ENCODE results near the gene MED26. TPM values are rescaled to one million over a fixed set of nuclear protein-coding genes. Genes with fewer than 3 reads are reported as not detected.

The MED26 gene
- total and polyA plus RNA-seq, 2 of the 13 experiments (the other 11 are each of a cell fraction or from before 2014, with no cell fraction given), result 3.5 to 3.8 TPM

DNA sequence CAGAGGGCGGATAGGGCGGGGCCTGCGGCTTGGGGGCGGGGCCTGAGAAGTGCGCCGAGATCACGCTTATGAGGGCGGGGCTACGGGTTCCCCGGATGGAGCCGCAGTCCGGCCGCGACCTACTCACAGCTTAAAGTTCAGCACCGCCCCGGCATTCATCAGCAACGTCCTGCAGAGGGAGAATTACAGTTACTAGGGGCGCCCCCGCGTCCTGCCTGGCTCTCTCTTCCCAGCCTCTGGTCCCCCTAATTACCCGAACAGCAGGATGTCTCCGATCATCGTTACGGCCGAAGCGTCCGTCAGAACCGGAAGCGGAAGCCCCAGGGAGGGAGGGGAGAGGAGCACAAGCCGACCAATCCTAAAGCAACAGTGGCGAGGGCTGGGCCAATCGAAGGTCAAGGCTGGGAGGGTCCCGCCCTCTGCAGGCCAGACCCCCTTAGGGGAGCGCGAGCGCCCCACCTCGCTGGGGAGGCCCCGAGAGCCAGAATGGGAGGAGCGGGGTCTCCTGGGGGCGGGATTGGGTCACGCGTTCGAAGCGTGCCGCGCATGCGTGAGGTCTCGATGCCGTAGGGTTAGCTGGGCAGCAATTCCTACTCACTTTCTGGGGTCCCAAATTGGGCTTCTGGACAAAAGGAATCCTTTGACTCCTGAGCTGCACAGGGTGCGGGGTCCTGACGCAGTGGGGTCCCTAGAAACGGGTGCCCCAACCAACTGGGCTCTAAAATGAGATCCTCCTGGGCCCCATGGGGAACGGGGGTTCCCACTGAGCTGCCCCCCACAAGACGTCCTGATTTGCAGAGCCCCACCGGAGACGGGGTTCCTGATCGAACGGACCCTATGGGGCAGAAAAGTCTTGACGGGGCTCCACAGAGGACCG lies 32.1 kb upstream of the MED26 start, which contains the start of gene SMIM7 (continued):
- TF ChIP-seq, protein P1, sequence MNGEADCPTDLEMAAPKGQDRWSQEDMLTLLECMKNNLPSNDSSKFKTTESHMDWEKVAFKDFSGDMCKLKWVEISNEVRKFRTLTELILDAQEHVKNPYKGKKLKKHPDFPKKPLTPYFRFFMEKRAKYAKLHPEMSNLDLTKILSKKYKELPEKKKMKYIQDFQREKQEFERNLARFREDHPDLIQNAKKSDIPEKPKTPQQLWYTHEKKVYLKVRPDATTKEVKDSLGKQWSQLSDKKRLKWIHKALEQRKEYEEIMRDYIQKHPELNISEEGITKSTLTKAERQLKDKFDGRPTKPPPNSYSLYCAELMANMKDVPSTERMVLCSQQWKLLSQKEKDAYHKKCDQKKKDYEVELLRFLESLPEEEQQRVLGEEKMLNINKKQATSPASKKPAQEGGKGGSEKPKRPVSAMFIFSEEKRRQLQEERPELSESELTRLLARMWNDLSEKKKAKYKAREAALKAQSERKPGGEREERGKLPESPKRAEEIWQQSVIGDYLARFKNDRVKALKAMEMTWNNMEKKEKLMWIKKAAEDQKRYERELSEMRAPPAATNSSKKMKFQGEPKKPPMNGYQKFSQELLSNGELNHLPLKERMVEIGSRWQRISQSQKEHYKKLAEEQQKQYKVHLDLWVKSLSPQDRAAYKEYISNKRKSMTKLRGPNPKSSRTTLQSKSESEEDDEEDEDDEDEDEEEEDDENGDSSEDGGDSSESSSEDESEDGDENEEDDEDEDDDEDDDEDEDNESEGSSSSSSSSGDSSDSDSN (CRISPR knock-in tag; IDR thresholded peaks at IDR 0.05), result 0 out of 2 replicates have a peak, but pooled peaks have one; percentile 43
- TF ChIP-seq JUND (CRISPR knock-in tag; IDR thresholded peaks at IDR 0.05), result no peak
- TF ChIP-seq ZSCAN20 (CRISPR knock-in tag; IDR thresholded peaks at IDR 0.05; ENCODE audit: borderline replicate concordance), result 0 out of 2 replicates have a peak, but pooled peaks have one; percentile 69
- TF ChIP-seq DNMT3B (CRISPR knock-in tag; conservative IDR thresholded peaks at IDR 0.05), result peak; percentile 50; the same call in 1 of the 2 replicates
- TF ChIP-seq IRX3 (CRISPR knock-in tag; IDR thresholded peaks at IDR 0.05; ENCODE audit: borderline replicate concordance, low read depth), result no peak; the same call in 1 of the 2 replicates
- TF ChIP-seq NBN (conservative IDR thresholded peaks at IDR 0.05), result no peak
- TF ChIP-seq, protein P2, sequence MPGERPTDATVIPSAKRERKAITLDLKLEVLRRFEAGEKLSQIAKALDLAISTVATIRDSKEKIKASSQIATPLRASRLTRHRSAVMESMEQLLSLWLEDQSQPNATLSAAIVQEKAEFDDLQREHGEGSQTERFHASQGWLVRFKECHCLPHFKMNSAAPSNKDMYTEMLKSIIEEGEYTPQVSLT (CRISPR knock-in tag; IDR thresholded peaks at IDR 0.05; ENCODE audit: borderline replicate concordance, low read depth), result no peak
- no peak for TF ChIP-seq ZNF207 (IDR thresholded peaks at IDR 0.05; ENCODE audit: borderline replicate concordance)
- no peak for TF ChIP-seq MATR3 (CRISPR knock-in tag; IDR thresholded peaks at IDR 0.05)
- TF ChIP-seq, protein P3, sequence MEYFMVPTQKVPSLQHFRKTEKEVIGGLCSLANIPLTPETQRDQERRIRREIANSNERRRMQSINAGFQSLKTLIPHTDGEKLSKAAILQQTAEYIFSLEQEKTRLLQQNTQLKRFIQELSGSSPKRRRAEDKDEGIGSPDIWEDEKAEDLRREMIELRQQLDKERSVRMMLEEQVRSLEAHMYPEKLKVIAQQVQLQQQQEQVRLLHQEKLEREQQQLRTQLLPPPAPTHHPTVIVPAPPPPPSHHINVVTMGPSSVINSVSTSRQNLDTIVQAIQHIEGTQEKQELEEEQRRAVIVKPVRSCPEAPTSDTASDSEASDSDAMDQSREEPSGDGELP (IDR thresholded peaks at IDR 0.05; ENCODE audit: borderline replicate concordance, low read depth), result no peak
- TF ChIP-seq, protein P4, sequence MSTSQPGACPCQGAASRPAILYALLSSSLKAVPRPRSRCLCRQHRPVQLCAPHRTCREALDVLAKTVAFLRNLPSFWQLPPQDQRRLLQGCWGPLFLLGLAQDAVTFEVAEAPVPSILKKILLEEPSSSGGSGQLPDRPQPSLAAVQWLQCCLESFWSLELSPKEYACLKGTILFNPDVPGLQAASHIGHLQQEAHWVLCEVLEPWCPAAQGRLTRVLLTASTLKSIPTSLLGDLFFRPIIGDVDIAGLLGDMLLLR (CRISPR knock-in tag; IDR thresholded peaks at IDR 0.05), result no peak
- TF ChIP-seq ZNF550 (CRISPR knock-in tag; IDR thresholded peaks at IDR 0.05; ENCODE audit: borderline replicate concordance), result no peak
- no peak; the same call in 1 of the 2 replicates for TF ChIP-seq ZNF775 (CRISPR knock-in tag; IDR thresholded peaks at IDR 0.05; ENCODE audit: borderline replicate concordance)
- TF ChIP-seq ZNF263 (CRISPR knock-in tag; IDR thresholded peaks at IDR 0.05), result no peak
- TF ChIP-seq, protein P5, sequence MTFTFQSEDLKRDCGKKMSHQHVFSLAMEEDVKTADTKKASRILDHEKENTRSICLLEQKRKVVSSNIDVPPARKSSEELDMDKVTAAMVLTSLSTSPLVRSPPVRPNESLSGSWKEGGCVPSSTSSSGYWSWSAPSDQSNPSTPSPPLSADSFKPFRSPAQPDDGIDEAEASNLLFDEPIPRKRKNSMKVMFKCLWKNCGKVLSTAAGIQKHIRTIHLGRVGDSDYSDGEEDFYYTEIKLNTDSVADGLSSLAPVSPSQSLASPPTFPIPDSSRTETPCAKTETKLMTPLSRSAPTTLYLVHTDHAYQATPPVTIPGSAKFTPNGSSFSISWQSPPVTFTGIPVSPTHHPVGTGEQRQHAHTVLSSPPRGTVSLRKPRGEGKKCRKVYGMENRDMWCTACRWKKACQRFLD (CRISPR knock-in tag; IDR thresholded peaks at IDR 0.05; ENCODE audit: borderline replicate concordance), result peak; percentile 93; the same call in 1 of the 2 replicates
- TF ChIP-seq CEBPG (CRISPR knock-in tag; IDR thresholded peaks at IDR 0.05), result peak; percentile 41
- TF ChIP-seq FOXO1 (CRISPR knock-in tag; IDR thresholded peaks at IDR 0.05), result no peak
- TF ChIP-seq NRL (CRISPR knock-in tag; IDR thresholded peaks at IDR 0.05; ENCODE audit: borderline replicate concordance), result no peak; the same call in 1 of the 2 replicates
- peak; percentile 73; the same call in 1 of the 2 replicates for TF ChIP-seq ZNF333 (CRISPR knock-in tag; IDR thresholded peaks at IDR 0.05; ENCODE audit: borderline replicate concordance)
- TF ChIP-seq, protein P6, sequence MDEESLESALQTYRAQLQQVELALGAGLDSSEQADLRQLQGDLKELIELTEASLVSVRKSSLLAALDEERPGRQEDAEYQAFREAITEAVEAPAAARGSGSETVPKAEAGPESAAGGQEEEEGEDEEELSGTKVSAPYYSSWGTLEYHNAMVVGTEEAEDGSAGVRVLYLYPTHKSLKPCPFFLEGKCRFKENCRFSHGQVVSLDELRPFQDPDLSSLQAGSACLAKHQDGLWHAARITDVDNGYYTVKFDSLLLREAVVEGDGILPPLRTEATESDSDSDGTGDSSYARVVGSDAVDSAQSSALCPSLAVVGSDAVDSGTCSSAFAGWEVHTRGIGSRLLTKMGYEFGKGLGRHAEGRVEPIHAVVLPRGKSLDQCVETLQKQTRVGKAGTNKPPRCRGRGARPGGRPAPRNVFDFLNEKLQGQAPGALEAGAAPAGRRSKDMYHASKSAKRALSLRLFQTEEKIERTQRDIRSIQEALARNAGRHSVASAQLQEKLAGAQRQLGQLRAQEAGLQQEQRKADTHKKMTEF (CRISPR knock-in tag; IDR thresholded peaks at IDR 0.05), result peak; percentile 62
- TF ChIP-seq HOXA3 (CRISPR knock-in tag; IDR thresholded peaks at IDR 0.05), result peak; percentile 56; the same call in 1 of the 2 replicates
